Tibial nerve (tissue), 4 donors: Measurements from ENCODE around the gene ZSWIM8.
"Not testable (repeated sequence)": the region's sequence is repeated elsewhere in the genome, so short reads cannot be mapped to it uniquely, and the experiment has no call there.

Experiments
- CTCF ChIP-seq, 5 experiments: fragments of 200-600 bp in 3 of 5; fragments of 450-650 bp in 2 of 5; sonication (generic) in 3 of 5; IDR thresholded peaks; one replicate each; pipeline ENCODE4 v1.5.1; 2016 to 2019; ENCODE audit warnings: antibody characterized with exemption in 5 of 5, mild to moderate bottlenecking in 3 of 5, moderate library complexity in 2 of 5
- EP300 ChIP-seq, 2 donors: sonication (generic); formaldehyde crosslinking; IDR thresholded peaks; one replicate each; pipeline ENCODE4 v1.6.1; 2017; ENCODE audit warnings: antibody characterized with exemption in 2 of 2, mild to moderate bottlenecking in 1 of 2
- POLR2A ChIP-seq, 2 donors: fragments of 450-650 bp; IDR thresholded peaks; one replicate each; pipeline ENCODE4 v1.6.1; 2017; ENCODE audit warnings: antibody characterized with exemption in 2 of 2, mild to moderate bottlenecking in 2 of 2, moderate library complexity in 2 of 2

GRCh38 chr10:73796035-73796434 is 10.6 kb downstream of the ZSWIM8 start:
- not testable (repeated sequence) for TF ChIP-seq POLR2A, CTCF, EP300 (IDR thresholded peaks at IDR 0.05)
